Measurements from ENCODE around the gene LRRC4C. TPM values are rescaled to one million over a fixed set of nuclear protein-coding genes. Genes with fewer than 3 reads are reported as not detected.

LRRC4C gene
- total and polyA plus RNA-seq, 2 experiments from 2014 or later, result not detected

GRCh38 chr11:40679276-40679675 lies 780.2 kb downstream of the LRRC4C start:
- no peaks in the 10 kb centered on the region for H3K9me3 ChIP-seq (ENCODE audit: low read depth)
- H3K9me2 ChIP-seq (ENCODE audit: insufficient read depth), result no peaks in the 10 kb centered on the region
- H3K4me3 ChIP-seq, result no peak overlapping the region
- H3K4me2 ChIP-seq (ENCODE audit: unreplicated experiment), result no peak overlapping the region
- H3K79me2 ChIP-seq (ENCODE audit: insufficient read depth), result no peaks in the 10 kb centered on the region
- no peak overlapping the region for H3K9ac ChIP-seq
- H4K20me1 ChIP-seq (ENCODE audit: insufficient read depth), result no peaks in the 10 kb centered on the region
- H3K27ac ChIP-seq, result no peak overlapping the region
- TF ChIP-seq EZH2phosphoT487 (IDR thresholded peaks at IDR 0.05; ENCODE audit: insufficient read depth, low read depth), result no peak
- TF ChIP-seq EZH2 (IDR thresholded peaks at IDR 0.05; ENCODE audit: insufficient read depth, poor library complexity, severe bottlenecking), result no peak
- WGBS, 2 experiments (ENCODE audit: low coverage in 1 of 2, low lambda C conversion rate in 2 of 2, missing lambda C conversion rate in 2 of 2), result 11 to 17% methylated on average over 3 of the region's 3 CpGs
- in situ Hi-C loops (cut with MboI), result no loop called here
- H3K4me1 ChIP-seq (ENCODE audit: insufficient read depth), result no peaks in the 10 kb centered on the region
- no peaks in the 10 kb centered on the region for H3F3A ChIP-seq (ENCODE audit: insufficient read depth)
- no peaks in the 10 kb centered on the region for H3K36me3 ChIP-seq (ENCODE audit: low read depth)
- H3K27me3 ChIP-seq (replicated peaks; ENCODE audit: insufficient read depth), result no peaks in the 10 kb centered on the region
- H2AFZ ChIP-seq, result no peak overlapping the region
- DNase-seq, result no peak

GRCh38 chr11:40647295-40647694 lies 812.2 kb downstream of the LRRC4C start:
- Histone ChIP-seq H3K27me3 (replicated peaks; ENCODE audit: insufficient read depth) (no peaks in the 10 kb centered on the region), H3K4me3 (no peak overlapping the region), H3K36me3 (ENCODE audit: low read depth) (no peaks in the 10 kb centered on the region), H3F3A (ENCODE audit: insufficient read depth) (no peaks in the 10 kb centered on the region), H3K27ac (no peak overlapping the region), H4K20me1 (ENCODE audit: insufficient read depth) (no peaks in the 10 kb centered on the region), H2AFZ (no peak overlapping the region), H3K4me1 (ENCODE audit: insufficient read depth) (no peaks in the 10 kb centered on the region), H3K9ac (no peak overlapping the region), H3K4me2 (ENCODE audit: unreplicated experiment) (no peak overlapping the region), H3K79me2 (ENCODE audit: insufficient read depth) (no peaks in the 10 kb centered on the region), H3K9me2 (ENCODE audit: insufficient read depth) (no peaks in the 10 kb centered on the region), H3K9me3 (ENCODE audit: low read depth) (no peaks in the 10 kb centered on the region)
- TF ChIP-seq EZH2 (IDR thresholded peaks at IDR 0.05; ENCODE audit: insufficient read depth, poor library complexity, severe bottlenecking) (no peak), EZH2phosphoT487 (IDR thresholded peaks at IDR 0.05; ENCODE audit: insufficient read depth, low read depth) (no peak)
- DNase-seq, result no peak
- 8 to 13% methylated on average over 2 of the region's 2 CpGs for WGBS, 2 experiments (ENCODE audit: low coverage in 1 of 2, low lambda C conversion rate in 2 of 2, missing lambda C conversion rate in 2 of 2)
- in situ Hi-C loops (cut with MboI), result no loop called here

DNA sequence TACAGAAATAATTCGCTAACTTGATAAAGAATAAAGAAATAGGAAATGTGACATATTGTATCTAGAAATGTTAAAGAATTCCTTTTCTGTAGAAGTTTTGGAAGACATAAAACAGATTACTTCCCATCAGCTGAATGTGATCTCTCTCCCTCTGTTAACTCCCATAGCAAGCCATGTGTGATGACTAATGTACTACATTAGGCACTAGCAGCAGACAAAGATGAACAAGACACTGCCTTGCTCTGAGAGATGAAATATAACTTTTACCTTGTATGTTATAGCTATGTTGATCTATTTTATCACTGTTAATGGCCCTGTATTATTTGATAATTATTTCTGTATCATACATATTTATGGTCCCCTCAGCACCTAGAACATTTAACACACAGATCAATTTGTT lies 817.2 kb downstream of the LRRC4C start:
- H3K4me3 ChIP-seq, result no peak overlapping the region
- H3K9me3 ChIP-seq (ENCODE audit: low read depth), result no peaks in the 10 kb centered on the region
- H3K27ac ChIP-seq, result no peak overlapping the region
- H3K9ac ChIP-seq, result no peak overlapping the region
- no peak for DNase-seq
- H3K27me3 ChIP-seq (replicated peaks; ENCODE audit: insufficient read depth), result no peaks in the 10 kb centered on the region
- H4K20me1 ChIP-seq (ENCODE audit: insufficient read depth), result no peaks in the 10 kb centered on the region
- no peaks in the 10 kb centered on the region for H3K36me3 ChIP-seq (ENCODE audit: low read depth)
- no peak overlapping the region for H2AFZ ChIP-seq
- 14 to 20% methylated on average over 1 of the region's 1 CpG for WGBS, 2 experiments (ENCODE audit: low coverage in 1 of 2, low lambda C conversion rate in 2 of 2, missing lambda C conversion rate in 2 of 2)
- no peaks in the 10 kb centered on the region for H3F3A ChIP-seq (ENCODE audit: insufficient read depth)
- no peaks in the 10 kb centered on the region for H3K4me1 ChIP-seq (ENCODE audit: insufficient read depth)
- H3K79me2 ChIP-seq (ENCODE audit: insufficient read depth), result no peaks in the 10 kb centered on the region
- in situ Hi-C loops (cut with MboI), result no loop called here
- no peaks in the 10 kb centered on the region for H3K9me2 ChIP-seq (ENCODE audit: insufficient read depth)
- no peak overlapping the region for H3K4me2 ChIP-seq (ENCODE audit: unreplicated experiment)
- TF ChIP-seq EZH2 (IDR thresholded peaks at IDR 0.05; ENCODE audit: insufficient read depth, poor library complexity, severe bottlenecking), result no peak
- TF ChIP-seq EZH2phosphoT487 (IDR thresholded peaks at IDR 0.05; ENCODE audit: insufficient read depth, low read depth), result no peak

DNA sequence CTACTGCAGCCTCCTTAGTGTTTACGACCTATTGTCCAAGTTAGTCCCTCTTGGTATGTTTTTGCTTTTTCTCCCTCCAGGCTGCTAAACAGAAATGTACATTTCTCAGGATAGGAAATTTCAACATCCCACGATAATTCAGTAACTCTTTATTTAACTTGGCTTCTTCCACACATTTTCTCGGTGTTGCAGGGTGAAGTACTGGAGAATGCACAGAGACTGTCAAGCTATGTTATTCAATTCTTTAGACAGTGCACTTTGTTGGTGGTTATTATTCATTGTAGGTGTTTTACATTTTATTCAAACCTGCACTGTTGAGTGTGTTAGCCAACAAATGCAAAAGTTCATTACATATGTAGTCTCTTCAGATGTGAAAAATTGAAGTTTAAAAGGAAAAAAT lies 839.8 kb downstream of the LRRC4C start:
- Histone ChIP-seq H3K4me3 (no peak overlapping the region), H4K20me1 (ENCODE audit: insufficient read depth) (no peaks in the 10 kb centered on the region), H3K9ac (no peak overlapping the region), H3K79me2 (ENCODE audit: insufficient read depth) (no peaks in the 10 kb centered on the region), H3K36me3 (ENCODE audit: low read depth) (no peaks in the 10 kb centered on the region), H3K27me3 (replicated peaks; ENCODE audit: insufficient read depth) (no peaks in the 10 kb centered on the region), H3K4me1 (ENCODE audit: insufficient read depth) (no peaks in the 10 kb centered on the region), H3K9me2 (ENCODE audit: insufficient read depth) (no peaks in the 10 kb centered on the region), H2AFZ (no peak overlapping the region), H3K4me2 (ENCODE audit: unreplicated experiment) (no peak overlapping the region), H3F3A (ENCODE audit: insufficient read depth) (no peaks in the 10 kb centered on the region), H3K9me3 (ENCODE audit: low read depth) (no peaks in the 10 kb centered on the region), H3K27ac (no peak overlapping the region)
- TF ChIP-seq EZH2 (IDR thresholded peaks at IDR 0.05; ENCODE audit: insufficient read depth, poor library complexity, severe bottlenecking), result no peak
- TF ChIP-seq EZH2phosphoT487 (IDR thresholded peaks at IDR 0.05; ENCODE audit: insufficient read depth, low read depth), result no peak
- in situ Hi-C loops (cut with MboI), result no loop called here
- WGBS, 2 experiments (ENCODE audit: low coverage in 1 of 2, low lambda C conversion rate in 2 of 2, missing lambda C conversion rate in 2 of 2), result 12 to 18% methylated on average over 3 of the region's 3 CpGs
- no peak for DNase-seq

- Histone ChIP-seq H3K4me2 (ENCODE audit: unreplicated experiment) (no peak overlapping the region), H3K4me1 (ENCODE audit: insufficient read depth) (no peaks in the 10 kb centered on the region), H4K20me1 (ENCODE audit: insufficient read depth) (no peaks in the 10 kb centered on the region), H3K36me3 (ENCODE audit: low read depth) (no peaks in the 10 kb centered on the region), H3F3A (ENCODE audit: insufficient read depth) (no peaks in the 10 kb centered on the region), H3K4me3 (no peak overlapping the region), H3K79me2 (ENCODE audit: insufficient read depth) (no peaks in the 10 kb centered on the region), H2AFZ (no peak overlapping the region), H3K9me3 (ENCODE audit: low read depth) (peaks cover 6% of the 10 kb centered on the region), H3K9me2 (ENCODE audit: insufficient read depth) (peaks cover 4% of the 10 kb centered on the region; the same call in 1 of the 2 replicates), H3K27me3 (replicated peaks; ENCODE audit: insufficient read depth) (no peaks in the 10 kb centered on the region), H3K9ac (no peak overlapping the region), H3K27ac (no peak overlapping the region)
- in situ Hi-C loops (cut with MboI), result no loop called here
- 20 to 21% methylated on average over 3 of the region's 3 CpGs for WGBS, 2 experiments (ENCODE audit: low coverage in 1 of 2, low lambda C conversion rate in 2 of 2, missing lambda C conversion rate in 2 of 2)
- DNase-seq, result no peak
- TF ChIP-seq EZH2phosphoT487 (IDR thresholded peaks at IDR 0.05; ENCODE audit: insufficient read depth, low read depth), result no peak
- TF ChIP-seq EZH2 (IDR thresholded peaks at IDR 0.05; ENCODE audit: insufficient read depth, poor library complexity, severe bottlenecking), result no peak
Observed at GRCh38 chr11:40606800-40607199, 852.7 kb downstream of the LRRC4C start.
